IMR-90 (cell line): ENCODE data around the gene RIMBP2. TPM values are rescaled to one million over a fixed set of nuclear protein-coding genes. Genes with fewer than 3 reads are reported as not detected.

Experiments used
- ATAC-seq: fragments of 200-7000 bp; cut with Tn5 transposase; 2 replicates; pipeline ENCODE4 v1.9.1; 2020; ENCODE audit warnings: low read depth, mild to moderate bottlenecking, moderate library complexity
- BruUV-seq: library from RNA; stranded (reverse); fragments of 400-500 nt; replicated peaks from 2 replicates; lab custom pipeline; 2021; lab: Mats Ljungman, UMichigan
- CTCF ChIA-PET: fragments of 300-600 bp; formaldehyde crosslinking; extraction: SDS; loops from one replicate; lab custom pipeline; 2021; ENCODE audit warnings: antibody characterized with exemption; lab: Yijun Ruan, JAX
- POLR2A ChIA-PET: fragments of 300-600 bp; sonication (Branson Sonifier 250); formaldehyde crosslinking; loops from one replicate; lab custom pipeline; 2022; ENCODE audit warnings: antibody characterized with exemption; ENCODE audit not compliant: unreplicated experiment; lab: Charles Lee
- DNase-seq: peaks from one replicate; pipeline ENCODE4 v3.0.0; 2013
- H2AFZ ChIP-seq: replicated peaks from 2 replicates; pipeline ENCODE3; 2013; ENCODE audit warnings: low read length, mild to moderate bottlenecking; ENCODE audit not compliant: poor library complexity
- H2AK5ac ChIP-seq: 2 replicates; pipeline ENCODE4 v1.6.1; 2013; ENCODE audit warnings: low read depth, low read length, inconsistent platforms
- H2AK9ac ChIP-seq: replicated peaks from 2 replicates; pipeline ENCODE3; 2013; ENCODE audit warnings: mild to moderate bottlenecking, low read depth, low read length, moderate library complexity; ENCODE audit not compliant: poor library complexity
- H2BK120ac ChIP-seq: 2 replicates; pipeline ENCODE4 v1.6.1; 2013; ENCODE audit warnings: low read depth, low read length, inconsistent platforms
- H2BK15ac ChIP-seq: 3 replicates; pipeline ENCODE4 v1.6.1; 2013; ENCODE audit warnings: low read depth, low read length, inconsistent platforms
- H2BK20ac ChIP-seq: 2 replicates; pipeline ENCODE4 v1.6.1; 2013; ENCODE audit warnings: low read depth, mild to moderate bottlenecking, inconsistent platforms, low read length, moderate library complexity
- H2BK5ac ChIP-seq: 2 replicates; pipeline ENCODE4 v1.6.1; 2013; ENCODE audit warnings: mild to moderate bottlenecking, low read depth, low read length, inconsistent platforms; ENCODE audit not compliant: poor library complexity, severe bottlenecking
- H3K14ac ChIP-seq: replicated peaks from 2 replicates; pipeline ENCODE4 v1.6.1; 2013; ENCODE audit warnings: low read depth, low read length, inconsistent platforms
- H3K18ac ChIP-seq: 2 replicates; pipeline ENCODE4 v1.6.1; 2013; ENCODE audit warnings: low read depth, low read length, control low read depth
- H3K23ac ChIP-seq: 2 replicates; pipeline ENCODE4 v1.6.1; 2013; ENCODE audit warnings: low read depth, low read length, inconsistent platforms
- H3K27ac ChIP-seq: 2 replicates; pipeline ENCODE4 v1.5.1; 2013; ENCODE audit warnings: mild to moderate bottlenecking, control low read depth, low read length; ENCODE audit not compliant: insufficient read depth
- H3K27me3 ChIP-seq: 2 replicates; pipeline ENCODE4 v1.6.1; 2013; ENCODE audit warnings: low read length; ENCODE audit not compliant: control insufficient read depth, insufficient read depth
- H3K36me3 ChIP-seq: 2 replicates; pipeline ENCODE4 v1.6.1; 2013; ENCODE audit warnings: low read length, mixed read lengths; ENCODE audit not compliant: control insufficient read depth, insufficient read depth
- H3K4ac ChIP-seq: 2 replicates; pipeline ENCODE4 v1.6.1; 2013; ENCODE audit warnings: low read depth, low read length, inconsistent platforms
- H3K4me1 ChIP-seq: 2 replicates; pipeline ENCODE4 v1.6.1; 2013; ENCODE audit warnings: low read length, mixed read lengths; ENCODE audit not compliant: control insufficient read depth, insufficient read depth
- H3K4me2 ChIP-seq: 2 replicates; pipeline ENCODE4 v1.6.1; 2013; ENCODE audit warnings: low read depth, mild to moderate bottlenecking, control low read depth, low read length, moderate library complexity
- H3K4me3 ChIP-seq: 2 replicates; pipeline ENCODE4 v1.5.1; 2013; ENCODE audit warnings: low read depth, mild to moderate bottlenecking, control low read depth, low read length, moderate library complexity; ENCODE audit not compliant: insufficient read depth
- H3K56ac ChIP-seq: 2 replicates; pipeline ENCODE4 v1.6.1; 2013; ENCODE audit warnings: low read length, inconsistent platforms; ENCODE audit not compliant: insufficient read depth; ENCODE audit errors: extremely low read depth
- H3K79me1 ChIP-seq, 2 experiments: 2 replicates each; pipeline ENCODE4 v1.6.1; 2013; ENCODE audit warnings: low read length in 2 of 2, inconsistent platforms in 1 of 2, low read depth in 1 of 2
- H3K9ac ChIP-seq: 2 replicates; pipeline ENCODE4 v1.6.1; 2013; ENCODE audit warnings: low read depth, low read length, control low read depth
- H3K9me1 ChIP-seq: 2 replicates; pipeline ENCODE4 v1.6.1; 2013; ENCODE audit warnings: low read length, inconsistent platforms; ENCODE audit not compliant: insufficient read depth
- H3K9me3 ChIP-seq: 2 replicates; pipeline ENCODE4 v1.6.1; 2013; ENCODE audit warnings: low read length; ENCODE audit not compliant: control insufficient read depth, insufficient read depth
- H4K20me1 ChIP-seq: 2 replicates; pipeline ENCODE4 v1.6.1; 2013; ENCODE audit warnings: low read length, inconsistent platforms; ENCODE audit not compliant: insufficient read depth
- H4K5ac ChIP-seq: 2 replicates; pipeline ENCODE4 v1.6.1; 2013; ENCODE audit warnings: mild to moderate bottlenecking, low read depth, low read length, control low read depth
- H4K8ac ChIP-seq, 2 experiments: 2 replicates each; pipeline ENCODE4 v1.6.1; 2013; ENCODE audit warnings: low read depth in 2 of 2, low read length in 2 of 2, control low read depth in 1 of 2, inconsistent platforms in 1 of 2
- H4K91ac ChIP-seq: 2 replicates; pipeline ENCODE4 v1.6.1; 2013; ENCODE audit warnings: low read depth, low read length, inconsistent platforms; ENCODE audit not compliant: insufficient read depth
- BHLHE40 ChIP-seq: fragments of 150-350 bp; IDR thresholded peaks from 2 replicates; pipeline ENCODE4 v1.6.1; 2016; ENCODE audit warnings: mild to moderate bottlenecking, low read depth, low read length
- FOS ChIP-seq: fragments of 150-350 bp; IDR thresholded peaks from 2 replicates; pipeline ENCODE4 v1.6.1; 2016; ENCODE audit warnings: low read depth, low read length
- MAZ ChIP-seq: IDR thresholded peaks from 2 replicates; pipeline ENCODE4 v1.6.1; 2012; ENCODE audit warnings: low read depth, mild to moderate bottlenecking, low read length, improper control_type of control experiment, moderate library complexity, borderline replicate concordance
- NFE2L2 ChIP-seq: fragments of 150-350 bp; IDR thresholded peaks from 2 replicates; pipeline ENCODE4 v1.6.1; 2016; ENCODE audit warnings: low read depth, mild to moderate bottlenecking, low read length
- POLR2A ChIP-seq: IDR thresholded peaks from 2 replicates; pipeline ENCODE4 v1.6.1; 2012; ENCODE audit warnings: mild to moderate bottlenecking, low read depth, low read length
- SMC3 ChIP-seq: fragments of 150-350 bp; IDR thresholded peaks from 2 replicates; pipeline ENCODE4 v1.6.1; 2016; ENCODE audit warnings: low read depth, mild to moderate bottlenecking, antibody characterized with exemption, low read length, moderate library complexity
- WGBS, 2 experiments: methylation state at CpG; one replicate each; pipeline versions ENCODE4 v1.1.5 to v1.1.7; 2013; ENCODE audit warnings: missing lambda C conversion rate in 2 of 2; ENCODE audit not compliant: insufficient read length in 1 of 2; ENCODE audit errors: extremely low coverage in 2 of 2; 5-methylcytosine and 5-hydroxymethylcytosine counted together
- dilution Hi-C: fragments of 300-500 bp; cut with HindIII; formaldehyde crosslinking; loops from one replicate; pipeline ENCODE4 v1.14.3; 2018; ENCODE audit warnings: low sequenced_read_pairs; ENCODE audit not compliant: unreplicated experiment
- in situ Hi-C: fragments of 300-500 bp; cut with MboI; formaldehyde crosslinking; loops from 3 replicates; pipeline ENCODE4 v1.14.3; 2019; ENCODE audit warnings: low sequenced_read_pairs, inconsistent platforms, mixed read lengths
- intact Hi-C: fragments of 100-400 bp; cut with micrococcal nuclease; formaldehyde crosslinking; loops from 2 replicates; pipeline ENCODE4 v1.10.0; 2022
- polyA plus RNA-seq, 3 experiments: library from polyadenylated mRNA; depleted of rRNA; stranded (reverse); fragments of >200 nt; gene quantifications; 2 replicates each; pipeline ENCODE4 v1.2.3, GENCODE V29; 2012; ENCODE audit warnings: low replicate concordance in 1 of 3
- total RNA-seq: library from RNA; depleted of rRNA; stranded (reverse); fragments of >200 nt; gene quantifications from 2 replicates; pipeline ENCODE4 v1.2.3, GENCODE V29; 2012
- TF ChIP-seq, protein P1 (sequence below): fragments of 150-350 bp; IDR thresholded peaks from 2 replicates; pipeline ENCODE4 v1.6.1; 2016; ENCODE audit warnings: low read depth, mild to moderate bottlenecking, low read length, moderate library complexity, borderline replicate concordance
- TF ChIP-seq, protein P2 (sequence below): conservative IDR thresholded peaks from 2 replicates; pipeline ENCODE4 v1.5.1; 2012; ENCODE audit warnings: mild to moderate bottlenecking, low read depth, low read length, improper control_type of control experiment

Gene RIMBP2
- total and polyA plus RNA-seq, 2 of the 4 experiments (the other 2 are of a cell fraction) = not detected

GRCh38 chr12:130685850-130686249, 30.2 kb downstream of the RIMBP2 start:
- Histone ChIP-seq H3K27ac (no peak overlapping the region), H4K5ac (no peak overlapping the region), H3K4me1 (no peaks in the 10 kb centered on the region), H3K56ac (no peak overlapping the region), H3K9ac (no peak overlapping the region), H2AFZ (no peak overlapping the region), H3K9me1 (no peaks in the 10 kb centered on the region), H2BK20ac (no peak overlapping the region), H3K4me3 (no peak overlapping the region), H3K18ac (no peak overlapping the region), H2BK120ac (no peak overlapping the region), H3K79me1 (no peaks in the 10 kb centered on the region), H2BK5ac (no peak overlapping the region), H3K14ac (no peak overlapping the region), H3K27me3 (no peaks in the 10 kb centered on the region), H4K8ac (no peak overlapping the region), H3K4me2 (no peak overlapping the region), H3K23ac (no peak overlapping the region), H3K9me3 (peaks cover 48% of the 10 kb centered on the region), H4K91ac (no peak overlapping the region), H2AK5ac (no peak overlapping the region), H3K36me3 (no peaks in the 10 kb centered on the region), H4K20me1 (no peaks in the 10 kb centered on the region), H3K4ac (no peak overlapping the region), H2AK9ac (no peak overlapping the region), H2BK15ac (no peak overlapping the region)
- WGBS, 2 experiments = 88% methylated on average over 4 of the region's 15 CpGs; no CpG with 5 or more reads in 1 of the 2 experiments
- ATAC-seq (no peak), DNase-seq (no peak)
- BruUV-seq = no TSS peak
- TF ChIP-seq POLR2A = no peak
- no peak for TF ChIP-seq MAZ
- TF ChIP-seq, protein P1, sequence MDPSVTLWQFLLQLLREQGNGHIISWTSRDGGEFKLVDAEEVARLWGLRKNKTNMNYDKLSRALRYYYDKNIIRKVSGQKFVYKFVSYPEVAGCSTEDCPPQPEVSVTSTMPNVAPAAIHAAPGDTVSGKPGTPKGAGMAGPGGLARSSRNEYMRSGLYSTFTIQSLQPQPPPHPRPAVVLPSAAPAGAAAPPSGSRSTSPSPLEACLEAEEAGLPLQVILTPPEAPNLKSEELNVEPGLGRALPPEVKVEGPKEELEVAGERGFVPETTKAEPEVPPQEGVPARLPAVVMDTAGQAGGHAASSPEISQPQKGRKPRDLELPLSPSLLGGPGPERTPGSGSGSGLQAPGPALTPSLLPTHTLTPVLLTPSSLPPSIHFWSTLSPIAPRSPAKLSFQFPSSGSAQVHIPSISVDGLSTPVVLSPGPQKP = no peak
- TF ChIP-seq FOS = no peak
- TF ChIP-seq BHLHE40 = no peak
- no peak for TF ChIP-seq NFE2L2
- TF ChIP-seq SMC3 = no peak
- TF ChIP-seq, protein P2, sequence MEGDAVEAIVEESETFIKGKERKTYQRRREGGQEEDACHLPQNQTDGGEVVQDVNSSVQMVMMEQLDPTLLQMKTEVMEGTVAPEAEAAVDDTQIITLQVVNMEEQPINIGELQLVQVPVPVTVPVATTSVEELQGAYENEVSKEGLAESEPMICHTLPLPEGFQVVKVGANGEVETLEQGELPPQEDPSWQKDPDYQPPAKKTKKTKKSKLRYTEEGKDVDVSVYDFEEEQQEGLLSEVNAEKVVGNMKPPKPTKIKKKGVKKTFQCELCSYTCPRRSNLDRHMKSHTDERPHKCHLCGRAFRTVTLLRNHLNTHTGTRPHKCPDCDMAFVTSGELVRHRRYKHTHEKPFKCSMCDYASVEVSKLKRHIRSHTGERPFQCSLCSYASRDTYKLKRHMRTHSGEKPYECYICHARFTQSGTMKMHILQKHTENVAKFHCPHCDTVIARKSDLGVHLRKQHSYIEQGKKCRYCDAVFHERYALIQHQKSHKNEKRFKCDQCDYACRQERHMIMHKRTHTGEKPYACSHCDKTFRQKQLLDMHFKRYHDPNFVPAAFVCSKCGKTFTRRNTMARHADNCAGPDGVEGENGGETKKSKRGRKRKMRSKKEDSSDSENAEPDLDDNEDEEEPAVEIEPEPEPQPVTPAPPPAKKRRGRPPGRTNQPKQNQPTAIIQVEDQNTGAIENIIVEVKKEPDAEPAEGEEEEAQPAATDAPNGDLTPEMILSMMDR = no peak
- dilution Hi-C loops = no loop called here
- ChIA-PET POLR2A (no interaction called here), CTCF (no interaction called here)
- intact Hi-C loops = no loop called here
- in situ Hi-C loops = no loop called here
